Upper lobe of left lung (tissue), 4 donors: Measurements from ENCODE around the gene CTXND1.

ENCODE experiments used
- EP300 ChIP-seq, 4 donors: sonication (generic); formaldehyde crosslinking; IDR thresholded peaks; one replicate each; pipeline ENCODE4 v1.5.1; 2017; ENCODE audit warnings: antibody characterized with exemption in 4 of 4, control low read depth in 2 of 4
- POLR2A ChIP-seq, 4 donors: fragments of 450-650 bp; IDR thresholded peaks; one replicate each; pipeline ENCODE4 v1.5.1; 2016 to 2017; ENCODE audit warnings: antibody characterized with exemption in 4 of 4, mild to moderate bottlenecking in 2 of 4
- POLR2AphosphoS5 ChIP-seq, 2 donors: sonication (generic); formaldehyde crosslinking; IDR thresholded peaks; one replicate each; pipeline ENCODE4 v1.5.1; 2017; ENCODE audit warnings: antibody characterized with exemption in 2 of 2
- TF ChIP-seq, protein P1 (sequence below), 6 experiments: fragments of 450-650 bp in 4 of 6; fragments of 200-600 bp in 2 of 6; sonication (generic) in 2 of 6; IDR thresholded peaks; one replicate each; pipeline ENCODE4 v1.5.1; 2016 to 2019; ENCODE audit warnings: antibody characterized with exemption in 6 of 6

DNA sequence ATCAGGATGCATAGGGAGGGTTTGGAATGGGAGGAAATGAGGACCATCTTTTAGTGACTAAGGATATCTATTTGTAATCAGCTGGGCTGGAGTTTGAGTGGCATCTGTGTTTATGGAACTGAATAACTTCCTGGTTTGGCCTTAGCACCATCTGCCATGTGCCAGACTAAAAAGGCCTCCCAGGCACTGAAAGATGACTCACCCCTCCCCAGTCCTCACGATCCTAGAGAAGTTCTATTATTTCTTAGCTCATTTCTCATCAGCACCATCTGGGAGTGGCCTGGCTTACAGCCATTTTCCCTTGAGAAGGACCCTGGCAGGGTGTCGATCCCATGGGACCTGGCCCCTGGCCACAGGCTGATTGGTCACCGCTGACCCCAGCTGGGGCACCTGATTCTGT, 23.9 kb upstream of the CTXND1 start:
- TF ChIP-seq, protein P1, sequence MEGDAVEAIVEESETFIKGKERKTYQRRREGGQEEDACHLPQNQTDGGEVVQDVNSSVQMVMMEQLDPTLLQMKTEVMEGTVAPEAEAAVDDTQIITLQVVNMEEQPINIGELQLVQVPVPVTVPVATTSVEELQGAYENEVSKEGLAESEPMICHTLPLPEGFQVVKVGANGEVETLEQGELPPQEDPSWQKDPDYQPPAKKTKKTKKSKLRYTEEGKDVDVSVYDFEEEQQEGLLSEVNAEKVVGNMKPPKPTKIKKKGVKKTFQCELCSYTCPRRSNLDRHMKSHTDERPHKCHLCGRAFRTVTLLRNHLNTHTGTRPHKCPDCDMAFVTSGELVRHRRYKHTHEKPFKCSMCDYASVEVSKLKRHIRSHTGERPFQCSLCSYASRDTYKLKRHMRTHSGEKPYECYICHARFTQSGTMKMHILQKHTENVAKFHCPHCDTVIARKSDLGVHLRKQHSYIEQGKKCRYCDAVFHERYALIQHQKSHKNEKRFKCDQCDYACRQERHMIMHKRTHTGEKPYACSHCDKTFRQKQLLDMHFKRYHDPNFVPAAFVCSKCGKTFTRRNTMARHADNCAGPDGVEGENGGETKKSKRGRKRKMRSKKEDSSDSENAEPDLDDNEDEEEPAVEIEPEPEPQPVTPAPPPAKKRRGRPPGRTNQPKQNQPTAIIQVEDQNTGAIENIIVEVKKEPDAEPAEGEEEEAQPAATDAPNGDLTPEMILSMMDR (IDR thresholded peaks at IDR 0.05) = no peak
- TF ChIP-seq POLR2AphosphoS5 (IDR thresholded peaks at IDR 0.05) (no peak), POLR2A (IDR thresholded peaks at IDR 0.05) (no peak), EP300 (IDR thresholded peaks at IDR 0.05) (no peak)
